NCI-H2227 (cell line): ENCODE results near the gene HCN4.

Source experiments
- DNase-seq: peaks from one replicate; lab custom pipeline; 2025; ENCODE audit not compliant: unreplicated experiment; lab: John Stamatoyannopoulos, UW

Gene HCN4

DNA sequence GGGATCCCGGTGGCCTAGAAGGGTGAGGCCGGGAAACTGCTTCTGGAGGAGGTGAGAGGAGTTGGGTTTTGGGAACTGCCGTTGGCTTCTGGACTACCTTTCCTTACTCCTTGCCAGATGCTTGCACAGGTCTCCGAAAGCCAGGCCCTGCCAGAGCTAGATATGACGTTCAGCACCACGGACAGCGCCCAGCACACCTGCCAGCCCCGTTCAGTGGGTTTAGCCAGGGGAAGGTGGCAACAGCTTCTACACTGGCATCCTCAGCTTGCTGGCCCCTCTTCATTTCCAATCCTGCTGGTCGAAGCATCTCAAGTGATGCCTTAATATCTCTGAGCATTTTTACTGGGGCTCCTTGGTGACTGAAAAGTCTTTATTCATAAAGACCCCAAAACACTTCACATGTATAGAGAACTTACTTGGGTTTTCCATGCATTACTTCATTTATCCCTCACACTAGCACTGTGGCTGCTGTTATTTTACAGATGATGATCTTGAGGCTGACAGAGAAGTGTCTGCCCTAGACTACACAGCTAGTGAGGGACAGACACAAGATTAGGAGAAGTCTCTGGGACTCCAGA, 21.9 kb downstream of the HCN4 start:
- no peak for DNase-seq

DNA sequence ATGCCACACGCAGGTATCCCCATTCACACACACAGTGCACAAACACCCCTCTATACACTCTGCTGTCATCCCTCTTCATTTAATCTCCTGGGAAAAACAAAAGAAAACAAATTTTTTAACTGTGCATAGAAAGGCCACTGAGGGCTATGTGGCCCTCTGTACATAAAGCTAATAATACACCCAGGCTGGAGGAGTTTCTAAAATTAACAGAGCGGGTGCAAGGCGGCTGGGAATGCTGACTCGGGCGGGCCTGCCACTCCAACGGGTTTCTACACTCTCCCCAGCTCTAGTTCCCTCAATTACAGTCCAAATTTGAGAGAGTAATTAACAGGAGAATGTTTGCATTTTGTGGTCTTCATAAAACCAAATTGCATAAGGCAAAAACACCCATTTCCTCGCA, 23.1 kb downstream of the HCN4 start:
- no peak for DNase-seq

DNA sequence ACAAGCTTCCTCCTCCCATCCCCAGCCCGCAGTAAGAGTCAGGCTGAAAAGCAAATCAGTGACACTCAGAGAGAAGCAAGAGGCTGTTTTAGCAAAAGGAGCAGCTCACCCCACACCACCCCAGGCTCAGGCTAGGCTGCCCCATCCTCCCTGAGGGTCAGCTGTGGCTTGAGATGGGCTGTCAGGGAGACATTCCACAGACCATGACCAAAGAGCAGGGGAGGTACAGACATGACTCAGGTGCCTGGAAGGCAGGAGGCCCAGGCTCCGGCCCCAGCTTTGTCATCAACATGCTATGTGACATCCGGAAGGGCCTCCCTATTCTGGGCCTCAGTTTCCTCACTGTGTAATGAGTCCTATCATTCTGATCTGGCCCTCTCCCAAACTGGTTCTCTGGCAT, 24.7 kb downstream of the HCN4 start:
- DNase-seq = no peak

DNA sequence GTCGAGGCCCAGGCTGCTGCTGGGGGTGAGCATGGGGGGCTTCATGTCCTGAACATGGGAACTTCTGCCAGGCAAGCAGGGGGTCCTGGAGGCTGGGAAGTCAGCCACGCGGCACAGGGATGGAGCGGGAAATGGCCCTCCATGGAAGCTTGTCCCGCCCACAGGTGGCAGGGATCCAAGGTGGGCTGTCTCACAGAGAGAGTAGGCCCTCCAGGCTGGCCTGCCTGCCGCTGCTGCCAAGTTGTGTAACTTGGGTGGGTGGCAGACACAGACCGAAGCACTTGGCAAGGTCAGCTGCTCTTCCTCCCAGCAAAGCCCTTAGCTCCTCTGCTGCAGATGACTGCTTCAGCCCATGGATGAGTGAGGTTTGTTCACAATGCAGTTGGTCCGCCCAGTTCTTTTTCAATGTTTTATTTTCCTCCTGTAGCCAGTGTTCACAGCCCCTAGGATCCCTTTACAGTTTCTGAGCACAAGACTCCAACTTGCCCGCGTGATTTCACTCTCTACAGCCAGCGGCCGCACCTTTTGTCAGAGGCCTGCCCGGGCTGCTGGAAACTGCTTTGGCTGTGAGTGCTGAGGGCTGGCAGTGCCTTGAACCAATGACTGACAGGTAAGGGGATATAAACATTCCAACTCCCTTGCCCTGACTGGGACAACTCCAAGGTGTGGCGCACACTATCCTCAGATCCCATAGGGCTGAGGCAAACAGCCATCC, 26.7 kb downstream of the HCN4 start:
- no peak for DNase-seq

DNA sequence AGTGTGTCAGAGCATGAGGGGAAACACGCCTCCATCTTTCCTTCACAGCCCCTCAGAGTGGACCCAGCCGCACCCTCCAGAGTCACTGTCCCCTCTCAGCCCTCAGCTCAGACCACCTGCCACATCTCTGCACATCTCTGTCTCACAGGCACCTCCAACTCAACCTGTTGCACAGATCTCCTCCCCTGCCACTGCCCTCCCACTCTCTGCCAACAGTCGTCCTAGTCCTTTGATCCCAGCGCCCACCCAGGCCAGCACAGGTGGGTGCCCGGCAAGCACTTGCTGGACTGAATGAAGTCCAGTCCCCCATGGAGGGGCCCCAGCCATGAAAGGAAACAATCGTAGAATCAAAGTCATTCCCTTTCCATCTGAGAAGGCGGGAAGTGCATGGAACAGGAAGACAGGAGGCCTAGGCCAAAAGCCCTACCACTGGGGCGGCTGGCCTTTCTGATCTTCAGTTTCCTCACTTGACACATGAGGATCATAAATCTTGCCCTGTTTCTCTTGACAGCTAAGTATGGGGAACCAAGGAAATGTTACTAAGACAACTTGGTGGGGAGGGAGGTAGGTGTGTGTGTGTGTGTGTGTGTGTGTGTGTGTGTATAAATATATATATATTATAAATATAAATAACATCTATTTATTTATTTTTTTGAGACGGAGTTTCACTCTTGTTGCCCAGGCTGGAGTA, 28.1 kb downstream of the HCN4 start:
- no peak for DNase-seq

DNA sequence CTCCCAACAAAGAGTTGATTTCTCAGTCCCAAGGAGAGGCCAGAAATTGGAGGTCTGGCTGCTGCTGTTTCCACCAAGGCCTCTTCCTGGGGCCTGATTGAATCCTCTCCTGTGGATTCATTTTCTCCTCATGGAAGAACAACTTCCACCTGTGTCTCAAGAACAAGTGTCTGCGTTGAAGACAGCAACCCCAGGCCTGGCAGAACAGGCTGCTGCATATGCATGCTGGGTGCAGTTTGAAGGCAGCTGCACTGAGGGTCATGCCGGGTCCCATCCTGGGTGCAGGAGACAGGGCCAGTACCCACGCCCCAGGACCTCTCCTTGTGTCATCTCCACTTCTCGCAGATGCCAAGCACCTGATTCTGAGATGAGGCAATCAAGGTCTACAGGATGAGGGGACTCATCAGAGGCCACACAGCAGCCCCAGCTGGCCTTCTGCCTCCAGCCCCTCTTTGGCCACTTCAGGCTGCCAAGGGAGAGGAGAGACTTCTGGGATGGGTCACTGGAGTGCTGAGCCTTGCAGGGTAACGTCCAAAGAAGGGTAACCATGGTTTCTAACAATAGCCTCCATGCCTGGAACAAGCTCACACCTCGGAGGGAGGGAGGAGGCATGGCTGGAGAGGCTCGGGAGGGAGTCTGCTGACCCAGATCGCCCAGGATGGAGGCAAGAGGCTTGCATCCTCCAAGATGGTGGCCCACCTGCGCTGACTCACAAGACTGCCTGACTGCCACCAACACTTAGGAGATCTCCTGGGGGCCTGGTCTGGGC, 30.0 kb downstream of the HCN4 start:
- no peak for DNase-seq

DNA sequence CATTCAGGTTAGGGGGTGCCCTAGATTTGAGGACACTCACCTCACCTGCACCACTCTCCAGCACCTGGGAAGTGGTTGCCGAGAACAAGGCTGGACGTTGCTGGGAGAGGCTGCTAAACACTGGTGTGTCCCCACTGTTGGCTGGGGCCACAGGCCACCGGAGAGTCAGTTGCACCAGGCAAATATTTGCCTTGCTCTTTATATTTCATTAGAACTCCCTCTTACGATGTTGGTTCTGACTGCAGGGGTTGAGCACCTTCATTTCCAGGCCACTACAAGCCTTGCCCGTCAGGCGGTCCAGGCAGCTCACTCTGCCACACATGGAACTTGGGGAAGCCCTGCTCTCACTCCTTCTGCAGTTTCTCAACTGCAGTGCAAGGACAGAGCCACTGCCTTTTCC, 30.7 kb downstream of the HCN4 start:
- no peak for DNase-seq

DNA sequence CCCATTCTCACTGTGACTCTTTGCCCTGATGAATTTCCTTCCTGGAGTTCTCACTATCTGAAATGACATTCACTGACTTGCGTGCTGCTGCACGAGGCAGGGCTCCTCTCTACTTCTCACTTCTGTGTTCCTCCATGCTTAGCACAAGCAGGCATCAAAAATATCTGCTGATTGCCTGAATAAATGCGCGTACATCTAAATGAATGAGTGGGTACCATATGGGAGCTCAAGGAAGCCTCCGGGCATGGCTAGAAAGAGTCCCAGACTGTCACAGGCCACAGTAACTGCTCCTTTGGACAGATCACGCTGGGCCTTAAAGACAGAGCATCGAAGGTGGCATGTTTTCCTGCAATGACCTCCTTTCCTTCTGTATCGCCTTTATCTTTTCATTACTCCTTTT, 31.6 kb downstream of the HCN4 start:
- no peak for DNase-seq

DNA sequence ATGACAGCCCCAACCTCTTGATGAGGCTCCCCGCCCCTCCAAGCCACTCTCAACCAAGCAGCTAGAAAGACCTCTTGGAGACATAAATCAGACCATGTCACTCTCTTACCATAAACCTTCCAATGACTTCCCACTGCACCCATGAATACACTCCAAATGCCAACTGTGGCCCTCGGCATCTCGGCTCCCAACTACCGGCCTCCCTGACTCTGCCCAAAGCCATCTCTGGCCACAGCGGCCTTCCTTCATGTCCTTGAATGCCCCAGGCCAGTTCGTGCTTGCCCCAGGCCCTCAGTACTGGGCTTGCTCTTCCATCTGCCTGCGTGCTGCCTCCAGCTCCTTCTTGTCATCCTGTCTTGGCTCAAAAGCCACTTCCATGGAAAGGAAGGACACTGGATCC, 32.0 kb downstream of the HCN4 start:
- DNase-seq = no peak

DNA sequence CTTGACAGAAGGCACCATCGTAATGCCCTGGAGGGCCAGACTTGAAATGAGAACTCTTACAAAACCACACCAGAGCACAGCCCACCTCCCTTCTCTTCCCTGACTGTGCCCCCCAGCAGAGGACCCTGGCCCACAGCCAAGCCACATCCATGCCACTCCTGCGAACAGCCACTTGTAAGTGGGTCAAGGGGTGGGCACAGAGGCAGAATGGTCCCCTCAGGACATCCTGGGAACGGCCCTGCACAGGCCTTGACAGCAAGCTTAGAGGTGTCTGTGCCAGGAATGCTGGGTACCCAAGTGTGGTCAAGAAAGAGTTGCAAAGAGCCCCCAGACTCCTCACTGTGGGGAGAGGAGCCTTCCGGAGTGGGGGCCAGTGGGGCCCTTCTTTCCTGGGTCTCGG, 33.3 kb downstream of the HCN4 start:
- no peak for DNase-seq

DNA sequence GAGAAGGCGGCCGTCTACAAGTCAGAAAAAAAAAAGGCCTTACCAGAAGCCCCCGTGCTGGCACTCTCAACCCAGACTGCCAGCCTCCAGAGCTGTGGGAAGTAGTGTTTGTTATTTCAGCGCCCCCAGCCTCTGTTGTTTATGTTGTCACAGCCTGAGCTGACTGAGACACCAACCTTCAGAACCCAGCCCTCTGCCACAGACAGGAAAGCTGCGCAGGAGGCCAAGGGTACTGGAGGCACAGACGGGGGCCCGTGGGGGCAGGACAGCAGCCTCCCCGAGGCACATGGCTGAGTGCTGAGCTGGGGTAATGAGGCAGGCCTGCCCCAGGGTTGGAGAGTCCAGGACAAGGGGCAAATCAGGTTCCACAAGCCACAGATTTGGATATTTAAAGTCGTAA, 33.7 kb downstream of the HCN4 start:
- DNase-seq = no peak

DNA sequence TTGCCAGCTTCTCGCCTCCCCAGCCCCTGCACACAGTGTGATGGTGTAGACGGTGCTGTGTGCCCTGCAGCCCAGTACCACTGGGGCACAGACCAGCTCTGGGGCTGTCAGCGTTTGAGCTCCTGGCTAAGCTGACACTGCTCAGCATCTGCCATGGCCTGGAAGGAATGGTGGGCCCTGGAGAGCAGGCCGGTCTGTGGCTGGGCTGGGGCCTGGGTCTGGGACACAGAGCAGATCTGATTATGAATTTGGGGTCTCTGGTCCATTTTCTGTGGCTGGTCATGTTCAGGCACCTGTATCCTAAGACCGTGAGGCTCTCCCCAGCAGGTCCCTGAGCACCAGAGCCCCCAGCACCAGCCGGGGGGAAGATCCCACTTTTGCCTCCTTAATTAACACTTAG, 34.7 kb downstream of the HCN4 start:
- DNase-seq = no peak

DNA sequence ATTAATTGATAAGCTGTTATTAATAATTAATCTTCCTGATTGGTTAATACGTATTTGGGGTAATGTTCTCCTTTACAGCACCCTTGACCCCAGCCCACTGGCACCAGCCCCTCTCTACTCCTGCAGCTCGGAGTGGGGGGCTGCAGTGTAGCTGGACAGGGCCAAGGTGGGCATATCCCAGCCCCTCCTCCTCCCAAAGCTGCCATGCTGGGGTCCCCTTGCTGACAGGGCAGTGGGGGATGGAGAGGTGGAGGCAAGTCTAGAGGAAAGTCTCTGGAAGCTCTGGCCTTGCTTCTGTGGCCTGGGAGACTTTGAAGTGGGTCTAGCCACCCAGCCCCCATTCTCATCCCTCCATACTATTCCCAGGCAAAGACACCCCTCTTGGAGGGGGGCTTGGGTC, 35.8 kb downstream of the HCN4 start:
- DNase-seq = no peak

DNA sequence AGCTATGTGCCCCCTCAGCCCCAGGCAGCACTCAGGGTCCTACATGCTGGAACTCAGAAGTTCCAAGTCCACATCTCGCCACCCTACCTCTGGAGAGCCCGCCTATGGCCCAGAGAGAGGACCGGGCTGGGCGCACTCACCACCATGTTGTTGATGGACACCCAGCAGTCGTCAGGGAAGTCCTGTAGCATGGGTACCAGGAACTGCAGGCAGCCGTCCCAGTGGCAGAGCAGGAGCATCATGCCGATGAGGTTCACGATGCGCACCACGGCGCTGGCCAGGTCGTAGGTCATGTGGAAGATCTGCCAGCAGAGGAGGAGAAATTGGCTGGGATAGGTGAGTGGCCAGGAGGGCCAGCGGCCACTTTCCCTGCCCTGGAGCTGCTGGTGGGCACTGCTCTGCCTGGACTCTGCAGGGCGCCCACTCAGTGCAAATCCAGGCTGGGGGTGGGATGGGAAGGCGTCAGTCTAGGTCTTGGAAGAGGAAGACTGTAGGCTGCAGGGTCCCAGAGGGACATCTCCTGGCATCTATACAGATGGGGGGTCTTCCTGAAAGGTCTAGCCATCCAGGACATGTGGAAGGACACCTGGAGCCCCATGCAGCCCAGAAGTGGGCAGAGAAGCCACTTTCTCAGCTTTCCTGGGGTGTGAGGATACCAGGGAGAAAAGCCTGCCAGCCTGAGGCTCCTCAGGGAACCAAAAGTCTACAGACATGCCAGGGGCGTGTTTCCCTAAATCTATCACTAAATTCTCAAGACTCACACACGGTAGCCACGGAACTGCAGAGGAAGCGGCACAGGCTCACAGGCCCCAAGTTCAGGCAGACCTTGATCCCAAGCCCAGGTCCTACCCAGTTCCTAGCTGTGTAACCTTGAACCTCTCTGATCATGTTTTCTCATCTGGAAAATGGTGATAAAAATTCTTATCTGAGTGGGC, 36.5 kb downstream of the HCN4 start:
- no peak for DNase-seq

DNA sequence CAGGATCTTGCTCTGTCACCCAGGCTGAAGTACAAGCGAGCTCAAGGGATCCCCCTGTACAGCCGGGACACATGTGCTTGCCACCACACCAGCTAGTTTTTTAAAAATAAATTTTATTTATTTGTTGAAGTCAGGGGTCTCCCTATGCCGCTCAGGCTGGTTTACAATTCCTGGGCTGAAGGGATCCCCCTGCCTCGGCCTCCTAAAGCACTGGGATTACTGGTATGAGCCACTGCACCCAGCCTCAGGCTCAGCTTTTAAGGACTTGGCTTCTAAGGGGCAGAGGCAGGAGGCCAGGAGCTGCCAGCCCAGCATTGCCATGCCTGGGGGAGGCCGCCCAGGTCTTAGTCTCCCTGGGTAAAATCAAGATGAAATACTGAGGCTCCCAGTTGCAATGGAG, 37.3 kb downstream of the HCN4 start:
- no peak for DNase-seq

DNA sequence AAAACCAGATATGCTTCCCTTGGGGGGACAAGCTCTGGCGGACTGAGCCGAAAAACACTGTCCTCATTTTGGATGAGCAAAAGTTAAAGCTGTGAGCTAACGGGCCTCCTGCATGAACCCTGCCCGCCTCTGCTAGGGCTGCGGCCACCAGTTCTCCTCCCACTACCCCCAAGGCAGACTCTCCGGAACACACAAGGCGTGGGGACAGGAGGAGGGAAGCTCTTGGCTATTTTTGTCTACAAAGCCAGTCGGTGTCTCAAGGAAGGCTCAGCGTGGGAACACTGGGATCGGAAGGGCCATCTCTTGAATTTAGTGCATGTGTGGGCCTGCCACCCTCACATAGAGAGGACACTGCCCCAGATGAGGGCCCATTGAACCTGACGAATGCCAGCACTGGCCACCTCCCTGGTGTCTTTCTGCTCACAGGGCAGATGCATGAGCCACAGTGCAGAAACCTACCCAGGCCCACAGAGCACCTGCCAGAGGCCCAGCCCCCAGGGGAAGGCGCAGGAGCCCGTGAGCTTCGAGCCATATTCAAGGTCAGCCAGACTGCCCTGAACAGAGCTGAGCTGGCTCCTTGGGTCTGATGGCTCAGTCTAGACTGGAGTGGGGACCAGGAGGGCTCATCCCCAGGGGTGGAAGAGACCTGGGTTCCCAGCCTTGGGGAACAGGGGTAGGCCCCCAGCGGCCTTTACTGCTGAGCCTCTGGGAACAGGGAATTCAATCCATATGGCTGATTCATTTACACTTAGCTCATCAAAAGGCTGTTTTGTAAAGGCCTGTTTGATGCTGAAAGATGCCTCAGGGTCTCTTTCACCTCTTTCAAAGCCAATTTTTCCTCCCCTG, 38.3 kb downstream of the HCN4 start:
- DNase-seq = no peak

DNA sequence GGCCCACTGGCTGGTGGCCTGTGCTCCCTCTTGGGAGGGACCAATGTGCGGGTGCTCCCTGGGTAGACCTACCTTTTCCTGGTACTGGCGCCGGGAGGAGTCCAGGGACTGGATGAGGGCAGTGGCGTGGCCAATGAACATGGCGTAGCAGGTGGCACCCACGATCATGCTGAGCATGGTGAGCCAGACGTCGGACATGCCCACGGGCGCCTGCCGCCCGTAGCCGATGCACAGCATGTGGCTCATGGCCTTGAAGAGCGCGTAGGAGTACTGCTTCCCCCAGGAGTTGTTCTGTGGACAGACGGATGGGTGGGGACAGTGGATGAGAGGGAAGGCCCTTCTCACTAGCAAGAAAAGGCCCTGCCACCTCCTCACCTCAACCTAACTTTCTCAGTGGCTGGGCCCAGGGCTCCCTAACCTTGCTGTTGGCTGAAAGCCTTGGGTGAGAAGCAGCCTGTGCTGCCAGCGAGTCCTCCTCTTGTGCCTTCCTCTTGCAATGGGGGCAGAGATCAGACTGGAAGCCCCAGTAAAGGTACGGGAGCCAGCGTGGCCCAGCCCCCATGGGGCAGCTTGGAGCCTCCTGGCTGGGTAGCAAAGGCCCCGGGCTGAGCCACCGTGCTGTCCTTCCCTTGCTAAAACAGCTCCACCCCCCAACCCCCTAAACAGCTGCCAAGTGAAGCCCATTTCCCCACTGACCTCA, 39.1 kb downstream of the HCN4 start:
- no peak for DNase-seq

DNA sequence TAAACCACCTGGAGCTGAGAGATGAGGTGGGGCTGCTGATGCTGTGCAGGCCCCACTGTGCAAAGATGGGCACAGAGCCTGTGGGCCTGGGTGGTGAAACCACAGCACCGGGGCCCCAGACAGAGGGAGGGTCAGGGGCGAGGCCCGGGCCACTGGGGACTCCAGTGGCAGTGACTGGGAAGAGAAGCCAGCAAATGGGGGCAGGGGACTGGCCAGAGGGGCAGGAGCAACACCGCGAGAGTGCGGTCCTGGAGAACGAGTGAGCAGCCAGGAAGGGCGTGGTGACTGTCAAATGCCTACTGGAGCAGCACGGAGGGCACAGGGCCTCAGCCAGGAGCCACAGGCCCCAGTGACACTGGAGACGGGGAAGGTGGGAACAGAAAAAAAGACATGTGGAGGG, 39.8 kb downstream of the HCN4 start:
- no peak for DNase-seq

DNA sequence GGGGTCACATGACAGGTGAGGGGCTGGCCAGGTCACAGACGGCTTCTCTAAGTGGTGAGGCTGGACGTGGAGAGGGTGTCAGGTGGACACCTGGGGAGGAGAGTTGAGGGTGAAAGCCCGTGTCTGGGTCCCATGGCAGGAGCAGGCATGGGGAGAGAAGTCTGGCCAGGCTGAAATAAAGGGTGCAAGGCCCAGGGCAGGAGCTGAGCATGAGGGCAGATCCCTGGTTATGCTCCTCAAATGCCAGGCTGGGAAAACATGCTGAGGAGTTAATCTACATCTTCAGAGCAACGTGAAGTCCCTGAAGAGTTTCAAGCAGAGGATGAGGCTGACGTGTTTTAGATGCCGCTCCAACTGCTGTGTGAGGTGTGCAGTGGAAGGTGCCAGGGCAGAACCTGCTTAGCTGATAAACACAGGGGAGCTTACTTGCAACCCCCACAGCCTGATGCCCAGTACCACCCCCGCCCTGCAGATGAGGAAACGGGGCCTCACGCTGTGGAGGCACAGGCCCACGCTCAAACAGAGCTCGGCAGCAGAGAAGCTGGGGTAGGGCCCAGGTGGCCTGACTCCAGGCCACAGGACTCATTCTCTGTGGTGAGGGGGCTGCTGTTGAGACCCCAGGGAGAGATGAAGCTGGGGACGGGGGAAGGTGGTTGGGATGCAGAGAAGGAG, 40.5 kb downstream of the HCN4 start:
- no peak for DNase-seq
